Transverse colon (tissue), 4 donors: ENCODE data around the gene RBFOX2. TPM values are rescaled to one million over a fixed set of nuclear protein-coding genes. Genes with fewer than 3 reads are reported as not detected.

Source experiments
- DNase-seq: peaks from one replicate; pipeline ENCODE4 v3.0.0-alpha.2; 2019
- H3K27ac ChIP-seq, 4 donors: fragments of 200-600 bp; sonication (generic); 2 replicates each; pipeline ENCODE4 v1.5.1; 2016 to 2018; ENCODE audit warnings: inconsistent platforms in 4 of 4
- H3K27me3 ChIP-seq: fragments of 200-600 bp; sonication (generic); 2 replicates; pipeline ENCODE4 v1.5.1; 2017; ENCODE audit warnings: inconsistent platforms
- H3K36me3 ChIP-seq, 4 donors: fragments of 200-600 bp; sonication (generic); 2 replicates each; pipeline ENCODE4 v1.5.1; 2017 to 2019; ENCODE audit warnings: inconsistent platforms in 4 of 4
- H3K4me1 ChIP-seq, 4 donors: fragments of 200-600 bp; sonication (generic); 2 replicates each; pipeline ENCODE4 v1.5.1; 2017 to 2020; ENCODE audit warnings: inconsistent platforms in 4 of 4
- H3K4me3 ChIP-seq, 4 donors: fragments of 200-600 bp; sonication (generic); 1 replicate in 1 of 4; 2 replicates in 3 of 4; pipeline versions ENCODE4 v1.5.1 to v1.6.1; 2017 to 2019; ENCODE audit warnings: inconsistent platforms in 4 of 4
- H3K9me3 ChIP-seq, 2 donors: fragments of 200-600 bp; sonication (generic); 2 replicates each; pipeline ENCODE4 v1.5.1; 2017 to 2019; ENCODE audit warnings: inconsistent platforms in 2 of 2
- CTCF ChIP-seq, 5 experiments: fragments of 200-600 bp in 3 of 5; fragments of 450-650 bp in 2 of 5; sonication (generic) in 3 of 5; IDR thresholded peaks; 1 replicate in 2 of 5; 2 replicates in 3 of 5; pipeline ENCODE4 v1.5.1; 2016 to 2017; ENCODE audit warnings: antibody characterized with exemption in 5 of 5, inconsistent platforms in 3 of 5, mild to moderate bottlenecking in 2 of 5, moderate library complexity in 1 of 5
- EP300 ChIP-seq: sonication (generic); formaldehyde crosslinking; IDR thresholded peaks from one replicate; pipeline ENCODE4 v1.6.1; 2017; ENCODE audit warnings: antibody characterized with exemption, low read depth
- POLR2A ChIP-seq: fragments of 450-650 bp; IDR thresholded peaks from one replicate; pipeline ENCODE4 v1.6.1; 2016; ENCODE audit warnings: antibody characterized with exemption, mild to moderate bottlenecking, moderate library complexity
- POLR2AphosphoS5 ChIP-seq, 3 donors: sonication (generic); formaldehyde crosslinking; IDR thresholded peaks; one replicate each; pipeline ENCODE4 v1.6.1; 2016; ENCODE audit warnings: antibody characterized with exemption in 3 of 3
- WGBS, 2 donors: methylation state at CpG; one replicate each; pipeline ENCODE4 v1.1.5; 2018; ENCODE audit warnings: low coverage in 1 of 2; 5-methylcytosine and 5-hydroxymethylcytosine counted together
- in situ Hi-C, 4 donors: fragments of 200-750 bp; cut with MboI; loops; one replicate each; pipeline versions ENCODE4 v1.15.0 to v1.15.1; 2017; ENCODE audit warnings: low sequenced_read_pairs in 3 of 4, low pct_ligation_motif_present in 1 of 4, low pct_unique_long_range_greater_than_20kb in 1 of 4
- intact Hi-C: fragments of 100-400 bp; cut with DNase I; formaldehyde crosslinking; loops from one replicate; pipeline ENCODE4 v1.15.1; 2023; ENCODE audit warnings: low total_unique reads
- total RNA-seq, 4 donors: library from RNA; depleted of rRNA; stranded (reverse); fragments of >200 nt; gene quantifications; one replicate each; pipeline ENCODE4 v1.1.0, GENCODE V29; 2016

RBFOX2 gene
- total RNA-seq, 4 donors from 2014 or later, result 27.3 to 61.1 (median 43.1) TPM

GRCh38 chr22:35972559-35972958 is 56.1 kb downstream of the RBFOX2 start:
- in situ Hi-C loops (no loop called here), intact Hi-C loops (no loop called here)
- peak overlapping the region; percentile 66 to 83 (median 73) for H3K27ac ChIP-seq
- no peak for DNase-seq
- no peaks in the 10 kb centered on the region for H3K27me3 ChIP-seq
- no peak overlapping the region for H3K4me3 ChIP-seq
- no peaks in the 10 kb centered on the region for H3K9me3 ChIP-seq
- TF ChIP-seq POLR2A, result no peak
- TF ChIP-seq POLR2AphosphoS5 (IDR thresholded peaks at IDR 0.05), result peak in 2 of 3 donors; percentile 21 to 43
- no peaks in the 10 kb centered on the region for H3K36me3 ChIP-seq
- peaks cover 9 to 55% (median 29%) of the 10 kb centered on the region in 4 donors for H3K4me1 ChIP-seq
- WGBS, 2 donors, result 40% methylated on average over 1 of the region's 1 CpG; no CpG with 5 or more reads in 1 of the 2 donors

- no peaks in the 10 kb centered on the region for H3K36me3 ChIP-seq
- H3K27me3 ChIP-seq, result no peaks in the 10 kb centered on the region
- intact Hi-C loops (no loop called here), in situ Hi-C loops (no loop called here)
- DNase-seq, result no peak
- H3K4me3 ChIP-seq, result no peak overlapping the region
- H3K27ac ChIP-seq, result peak overlapping the region; percentile 66 to 83 (median 73)
- WGBS, 2 donors, result 33 to 39% methylated on average over 2 to 3 of the region's 3 CpGs
- TF ChIP-seq CTCF (IDR thresholded peaks at IDR 0.05) (no peak), POLR2AphosphoS5 (IDR thresholded peaks at IDR 0.05) (no peak), POLR2A (no peak), EP300 (no peak)
- no peaks in the 10 kb centered on the region for H3K9me3 ChIP-seq
- peaks cover 9 to 56% (median 29%) of the 10 kb centered on the region in 4 donors for H3K4me1 ChIP-seq
Observed at GRCh38 chr22:35971456-35972119, 57.0 kb downstream of the RBFOX2 start.

- peak overlapping the region; percentile 66 to 83 (median 73) for H3K27ac ChIP-seq
- no peaks in the 10 kb centered on the region for H3K9me3 ChIP-seq
- H3K4me1 ChIP-seq, result peaks cover 9 to 56% (median 29%) of the 10 kb centered on the region in 4 donors
- TF ChIP-seq CTCF (IDR thresholded peaks at IDR 0.05), result no peak
- no peak for TF ChIP-seq POLR2AphosphoS5 (IDR thresholded peaks at IDR 0.05)
- TF ChIP-seq POLR2A, result no peak
- no peak for TF ChIP-seq EP300
- in situ Hi-C loops (no loop called here), intact Hi-C loops (no loop called here)
- DNase-seq, result no peak
- H3K4me3 ChIP-seq, result no peak overlapping the region
- no peaks in the 10 kb centered on the region for H3K27me3 ChIP-seq
- WGBS, 2 donors, result 79 to 87% methylated on average over 3 to 4 of the region's 4 CpGs
- H3K36me3 ChIP-seq, result no peaks in the 10 kb centered on the region
Observed at GRCh38 chr22:35970616-35971455, 57.8 kb downstream of the RBFOX2 start.

GRCh38 chr22:35967046-35967397 is 61.6 kb downstream of the RBFOX2 start:
- 95 to 97% methylated on average over 3 of the region's 3 CpGs for WGBS, 2 donors
- Histone ChIP-seq H3K4me1 (peaks cover 0 to 28% (median 9%) of the 10 kb centered on the region in 4 donors), H3K27ac (no peak overlapping the region), H3K36me3 (no peaks in the 10 kb centered on the region), H3K9me3 (no peaks in the 10 kb centered on the region), H3K27me3 (no peaks in the 10 kb centered on the region), H3K4me3 (no peak overlapping the region)
- intact Hi-C loops (no loop called here), in situ Hi-C loops (no loop called here)
- DNase-seq, result no peak
- TF ChIP-seq CTCF (IDR thresholded peaks at IDR 0.05) (no peak), POLR2AphosphoS5 (IDR thresholded peaks at IDR 0.05) (no peak), EP300 (no peak), POLR2A (no peak)
